ENCODE measurements around the gene GNG13. TPM values are rescaled to one million over a fixed set of nuclear protein-coding genes. Genes with fewer than 3 reads are reported as not detected.

GNG13 gene
- total RNA-seq, 1 donor from 2014 or later = not detected

GRCh38 chr16:761625-762513 lies 38.7 kb downstream of the GNG13 start:
- TF ChIP-seq CTCF (IDR thresholded peaks at IDR 0.05; ENCODE audit: partially characterized antibody, unreplicated experiment) = no peak
- H3K27me3 Mint-ChIP-seq (ENCODE audit: unreplicated experiment) = peaks cover 7% of the 10 kb centered on the region
- no peaks in the 10 kb centered on the region for H3K4me1 Mint-ChIP-seq (ENCODE audit: low read depth, unreplicated experiment)
- no peaks in the 10 kb centered on the region for H3K9me3 Mint-ChIP-seq (ENCODE audit: unreplicated experiment)
- no peak overlapping the region for H3K27ac Mint-ChIP-seq (ENCODE audit: unreplicated experiment)
- DNase-seq = no peak
- no peaks in the 10 kb centered on the region for H3K36me3 Mint-ChIP-seq (ENCODE audit: unreplicated experiment)
- no peak overlapping the region for H3K4me3 Mint-ChIP-seq (ENCODE audit: unreplicated experiment)

- Mint-ChIP-seq H3K9me3 (ENCODE audit: unreplicated experiment) (peaks cover 3% of the 10 kb centered on the region), H3K4me3 (ENCODE audit: unreplicated experiment) (no peak within 1 kb of the TSS), H3K4me1 (ENCODE audit: low read depth, unreplicated experiment) (no peaks in the 10 kb centered on the region), H3K27me3 (ENCODE audit: unreplicated experiment) (peaks cover 7% of the 10 kb centered on the region), H3K36me3 (ENCODE audit: unreplicated experiment) (peaks cover 5% of the 10 kb centered on the region), H3K27ac (ENCODE audit: unreplicated experiment) (no peak within 1 kb of the TSS)
- DNase-seq = no peak
- TF ChIP-seq CTCF (IDR thresholded peaks at IDR 0.05; ENCODE audit: partially characterized antibody, unreplicated experiment) = no peak
Measured at GRCh38 chr16:760545-761343, 39.8 kb downstream of the GNG13 start, which contains the start of gene MSLN. Gene MSLN, plus strand, starts transcription at chr16:760734. Its CDS starts 1,947 bp downstream, at chr16:762681.

- Mint-ChIP-seq H3K27me3 (ENCODE audit: unreplicated experiment) (peaks cover 7% of the 10 kb centered on the region), H3K27ac (ENCODE audit: unreplicated experiment) (no peak overlapping the region)
Measured at GRCh38 chr16:760065-760464, 40.5 kb downstream of the GNG13 start.

GRCh38 chr16:759110-759910 lies 41.2 kb downstream of the GNG13 start:
- TF ChIP-seq CTCF (IDR thresholded peaks at IDR 0.05; ENCODE audit: partially characterized antibody, unreplicated experiment) = no peak
- H3K27me3 Mint-ChIP-seq (ENCODE audit: unreplicated experiment) = peaks cover 7% of the 10 kb centered on the region
- no peak overlapping the region for H3K27ac Mint-ChIP-seq (ENCODE audit: unreplicated experiment)
- DNase-seq = no peak
- H3K36me3 Mint-ChIP-seq (ENCODE audit: unreplicated experiment) = peaks cover 5% of the 10 kb centered on the region
- no peaks in the 10 kb centered on the region for H3K4me1 Mint-ChIP-seq (ENCODE audit: low read depth, unreplicated experiment)
- no peak overlapping the region for H3K4me3 Mint-ChIP-seq (ENCODE audit: unreplicated experiment)
- H3K9me3 Mint-ChIP-seq (ENCODE audit: unreplicated experiment) = peaks cover 3% of the 10 kb centered on the region

More at GRCh38 chr16:760065-760464, 40.5 kb downstream of the GNG13 start:
- TF ChIP-seq CTCF (IDR thresholded peaks at IDR 0.05; ENCODE audit: partially characterized antibody, unreplicated experiment) = no peak
- Mint-ChIP-seq H3K9me3 (ENCODE audit: unreplicated experiment) (peaks cover 3% of the 10 kb centered on the region), H3K4me3 (ENCODE audit: unreplicated experiment) (no peak overlapping the region), H3K36me3 (ENCODE audit: unreplicated experiment) (peaks cover 5% of the 10 kb centered on the region), H3K4me1 (ENCODE audit: low read depth, unreplicated experiment) (no peaks in the 10 kb centered on the region)
- DNase-seq = no peak

All from glutamatergic neuron (in vitro differentiated cells).